ENCODE data around the gene PLCG1.

DNA sequence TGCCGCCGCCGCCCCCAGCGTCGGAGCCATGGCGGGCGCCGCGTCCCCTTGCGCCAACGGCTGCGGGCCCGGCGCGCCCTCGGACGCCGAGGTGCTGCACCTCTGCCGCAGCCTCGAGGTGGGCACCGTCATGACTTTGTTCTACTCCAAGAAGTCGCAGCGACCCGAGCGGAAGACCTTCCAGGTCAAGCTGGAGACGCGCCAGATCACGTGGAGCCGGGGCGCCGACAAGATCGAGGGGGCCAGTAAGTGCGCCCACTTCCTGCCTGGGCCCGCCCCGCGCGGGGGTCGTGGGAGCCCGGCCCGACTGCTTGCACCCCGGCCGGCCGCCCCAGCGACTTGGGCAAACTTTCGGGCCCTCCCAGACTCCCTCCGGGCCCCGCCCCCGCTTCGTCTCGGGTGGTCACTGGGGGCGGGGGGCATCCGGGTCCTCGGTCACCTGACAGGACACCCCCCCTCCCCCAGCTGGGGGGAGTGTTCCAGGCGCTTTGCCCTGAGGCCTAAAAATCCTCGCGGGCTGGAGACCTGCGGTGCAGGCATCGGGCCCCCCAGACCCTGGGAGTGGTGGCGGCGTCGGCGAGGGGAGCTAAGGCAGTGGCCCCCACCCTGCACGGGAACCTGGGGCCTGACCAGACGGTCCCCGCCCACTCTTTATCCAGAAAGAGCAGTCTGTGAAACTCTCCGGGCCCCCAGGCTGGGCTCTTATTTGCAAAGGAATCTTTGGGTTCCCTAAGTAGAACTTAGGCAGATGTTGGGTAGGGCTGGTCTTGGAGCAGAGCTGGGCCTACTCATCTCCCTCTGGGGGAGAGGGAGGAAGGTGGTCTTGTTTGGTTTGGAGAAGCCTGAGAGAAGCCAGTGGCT is 501 bp downstream of the PLCG1 start:
- TF ChIP-seq TAF1 (IDR thresholded peaks at IDR 0.05; ENCODE audit: low read depth, low read length) (no peak), POLR2A (IDR thresholded peaks at IDR 0.05; ENCODE audit: low read depth, low read length) (no peak), POLR2AphosphoS5 (IDR thresholded peaks at IDR 0.05; ENCODE audit: low read depth, low read length) (no peak), PAX5 (IDR thresholded peaks at IDR 0.05; ENCODE audit: insufficient read depth, low read length, severe bottlenecking) (no peak)

Measured in GM12891 (cell line).